22Rv1 (cell line): ENCODE results near the gene MAGEE1.
A peak's percentile ranks its signal among the peaks of the same experiment; 100 is the strongest.

Source experiments
- H3K27ac ChIP-seq: fragments of 450-650 bp; 2 replicates; pipeline ENCODE4 v1.5.1; 2017
- CTCF ChIP-seq: fragments of 450-650 bp; IDR thresholded peaks from 2 replicates; pipeline ENCODE4 v1.5.1; 2017; ENCODE audit warnings: mild to moderate bottlenecking
- ZFX ChIP-seq: fragments of 450-650 bp; IDR thresholded peaks from 2 replicates; pipeline ENCODE4 v1.6.1; 2017; ENCODE audit warnings: antibody characterized with exemption, borderline replicate concordance

Gene MAGEE1

GRCh38 chrX:76434103-76434741 is 6.7 kb downstream of the MAGEE1 start:
- TF ChIP-seq CTCF (no peak), ZFX (no peak)
- no peak overlapping the region for H3K27ac ChIP-seq

- H3K27ac ChIP-seq = no peak overlapping the region
- TF ChIP-seq CTCF (no peak), ZFX (no peak)
Observed at GRCh38 chrX:76439188-76439587, 11.7 kb downstream of the MAGEE1 start.

- TF ChIP-seq ZFX (no peak), CTCF (no peak)
- no peak overlapping the region for H3K27ac ChIP-seq
Observed at GRCh38 chrX:76453737-76454406, 26.4 kb downstream of the MAGEE1 start.

GRCh38 chrX:76454456-76454927 is 27.0 kb downstream of the MAGEE1 start:
- H3K27ac ChIP-seq = no peak overlapping the region
- no peak for TF ChIP-seq ZFX
- peak; percentile 46 for TF ChIP-seq CTCF

- no peak overlapping the region for H3K27ac ChIP-seq
- TF ChIP-seq CTCF (no peak), ZFX (no peak)
Observed at GRCh38 chrX:76477353-76477752, 49.8 kb downstream of the MAGEE1 start.
